Activated T-helper 1 cell treated with Interleukin-2 at 50 U/mL for 16 hours (primary cell): ENCODE results near the gene SMPX.
"Not testable (repeated sequence)": the region's sequence is repeated elsewhere in the genome, so short reads cannot be mapped to it uniquely, and the experiment has no call there.

Experiments used
- DNase-seq: peaks from one replicate; pipeline ENCODE4 v3.0.0-alpha.2; 2020; ENCODE audit warnings: low read depth

Gene SMPX

DNA sequence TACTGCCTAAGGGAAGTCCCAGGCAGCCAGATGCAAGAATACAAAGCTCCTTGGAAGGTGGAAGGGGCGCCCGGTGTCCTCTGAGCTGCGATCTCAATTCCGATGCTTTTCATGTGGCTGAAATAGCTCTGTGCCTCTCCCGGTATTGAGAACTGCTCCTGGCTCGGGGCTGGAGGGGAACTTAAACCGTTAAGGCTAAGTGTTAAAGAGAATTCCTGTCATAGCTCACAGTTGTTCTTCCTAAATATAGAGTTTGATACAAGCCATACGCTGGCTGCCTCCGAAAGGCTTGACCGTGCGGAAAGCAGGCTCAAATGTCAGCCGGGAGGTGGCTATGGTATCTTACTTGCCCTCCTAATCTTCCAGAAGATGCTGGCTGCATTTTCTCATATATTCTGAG lies at the start of gene SMPX:
TSS of gene SMPX (minus strand) at position 157 of the 400 bp plus-strand sequence. CDS start 3,826 bp downstream, outside the sequence.
- no peak for DNase-seq

DNA sequence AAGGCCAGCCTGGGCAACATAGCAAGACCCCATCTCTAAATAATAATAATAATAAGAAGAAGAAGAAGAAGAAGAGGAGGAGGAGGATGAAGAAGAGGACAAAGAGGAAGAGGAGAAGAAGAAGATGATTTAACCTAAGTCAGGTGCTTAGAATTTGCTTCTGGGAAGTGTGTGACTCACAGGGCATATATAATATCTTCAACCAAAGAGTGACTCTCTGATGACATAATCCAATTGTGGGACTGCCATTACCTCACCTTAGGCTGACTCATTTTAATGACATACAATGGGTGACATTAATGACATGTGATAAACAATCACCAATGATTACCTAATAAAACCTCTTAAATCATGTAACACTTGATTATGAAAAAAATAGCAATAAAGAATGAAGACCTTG lies 48.8 kb upstream of the SMPX start:
- no peak for DNase-seq

DNA sequence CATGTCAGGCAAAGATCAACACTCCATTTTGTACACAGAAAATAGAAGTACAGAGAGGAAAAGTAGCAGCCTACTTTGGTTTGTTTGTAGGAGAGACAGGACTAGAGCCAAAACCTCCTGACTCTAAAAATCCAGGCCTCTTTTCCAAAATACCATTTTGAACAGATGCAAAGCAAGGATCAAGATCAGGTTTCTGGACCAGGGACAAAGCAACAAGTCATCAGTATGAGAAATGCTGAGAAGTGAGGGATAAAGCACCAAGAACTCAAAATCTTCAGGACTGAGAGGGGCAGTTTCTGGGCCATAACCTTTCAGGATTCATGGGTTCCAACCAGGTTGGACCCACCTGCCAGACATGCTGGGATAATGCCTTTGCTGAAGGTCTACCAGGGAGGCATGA lies 44.9 kb upstream of the SMPX start:
- no peak for DNase-seq

DNA sequence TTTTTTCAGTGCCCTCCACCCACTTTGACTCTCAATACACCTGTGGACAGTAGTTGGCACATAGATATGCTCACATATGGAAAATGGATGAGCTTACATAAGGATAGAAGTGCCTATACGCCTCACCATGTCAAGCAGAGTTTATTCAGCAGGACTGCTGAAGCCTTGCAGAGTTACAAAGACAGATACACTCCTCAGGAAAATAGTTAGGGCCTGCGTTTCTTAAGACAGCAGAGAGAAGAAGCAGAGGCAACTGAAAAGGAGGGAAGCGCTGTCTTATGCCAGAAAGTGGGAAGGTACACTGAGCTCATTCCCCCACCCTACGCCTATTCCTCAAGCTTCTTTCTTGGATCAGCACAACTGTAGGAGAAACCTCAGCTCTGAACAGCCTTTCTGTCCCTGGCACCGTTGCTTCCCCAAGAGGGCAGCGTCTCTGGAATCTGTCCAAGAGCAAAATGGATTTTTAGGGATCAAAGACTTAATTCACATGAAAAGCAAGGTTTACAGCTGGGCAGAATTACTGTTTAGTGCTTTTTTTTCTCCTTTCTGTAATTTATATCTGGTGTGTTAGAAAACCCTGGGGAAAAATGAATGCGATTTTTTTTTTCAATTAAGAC lies 44.2 kb upstream of the SMPX start:
- DNase-seq: no peak

DNA sequence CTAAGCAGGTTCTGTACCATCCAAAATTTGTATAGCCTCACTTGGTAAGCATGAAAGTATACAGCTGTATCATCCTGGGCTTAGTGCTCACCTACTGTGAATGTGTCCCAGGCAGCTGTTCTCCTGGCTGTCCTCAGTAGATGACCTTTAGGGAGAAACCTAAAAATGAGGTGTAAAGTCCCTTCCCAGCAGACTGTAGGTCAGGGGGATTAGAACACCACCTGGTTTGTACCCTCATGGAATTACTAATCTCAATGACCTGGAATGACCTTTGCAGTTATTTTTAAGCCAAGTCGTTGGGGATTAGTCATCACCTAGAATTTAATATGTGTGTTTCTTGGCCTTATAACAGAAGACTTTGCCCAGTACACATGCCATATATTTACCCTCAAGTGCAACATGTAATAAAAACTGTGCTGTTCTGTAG lies 42.4 kb upstream of the SMPX start:
- DNase-seq: no peak

DNA sequence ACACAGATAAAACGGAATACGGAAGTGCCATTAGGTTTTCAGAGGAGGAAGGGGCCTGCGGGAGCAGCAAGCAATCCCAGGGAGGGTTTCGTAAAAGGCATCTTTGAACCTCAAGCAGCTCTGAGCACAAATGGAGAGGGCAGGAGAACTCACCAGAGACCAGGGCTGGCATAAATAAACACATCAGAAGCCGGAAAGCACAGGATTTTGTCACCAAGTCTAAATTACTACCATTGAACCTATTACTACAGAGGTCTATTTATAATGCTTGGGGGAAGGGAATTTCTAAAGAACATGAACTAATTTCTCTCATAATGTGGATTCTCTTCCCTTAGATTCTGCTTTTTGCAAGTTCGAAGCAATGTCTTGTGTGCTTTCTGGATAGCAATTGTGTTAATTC lies 41.9 kb upstream of the SMPX start:
- DNase-seq: no peak

DNA sequence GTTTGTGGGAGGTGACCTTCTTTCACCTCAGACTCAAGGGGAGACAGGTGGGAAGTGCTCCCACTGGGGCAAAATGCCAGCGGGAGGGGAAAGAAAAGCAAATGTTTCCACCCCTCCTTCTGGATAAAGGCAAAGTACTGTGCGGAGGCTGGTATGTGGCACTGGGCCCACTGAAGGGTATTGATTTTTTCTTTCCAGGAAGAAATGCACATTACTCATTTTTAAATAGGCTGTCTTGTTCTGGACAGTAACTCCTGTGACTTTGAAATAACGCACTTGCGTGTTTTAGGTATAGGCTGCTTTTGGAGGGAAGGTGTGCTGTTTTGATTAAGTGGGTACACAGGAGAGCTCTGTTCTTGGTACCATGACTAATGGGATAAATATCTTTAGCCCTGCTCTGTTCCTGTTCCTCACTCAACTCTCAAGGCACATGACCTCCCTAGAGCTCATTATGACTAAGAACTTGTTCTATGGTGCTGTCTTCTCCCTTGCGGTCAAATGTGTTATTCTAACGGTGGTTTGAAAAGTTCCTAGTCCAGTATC lies 40.8 kb upstream of the SMPX start:
- DNase-seq: no peak

DNA sequence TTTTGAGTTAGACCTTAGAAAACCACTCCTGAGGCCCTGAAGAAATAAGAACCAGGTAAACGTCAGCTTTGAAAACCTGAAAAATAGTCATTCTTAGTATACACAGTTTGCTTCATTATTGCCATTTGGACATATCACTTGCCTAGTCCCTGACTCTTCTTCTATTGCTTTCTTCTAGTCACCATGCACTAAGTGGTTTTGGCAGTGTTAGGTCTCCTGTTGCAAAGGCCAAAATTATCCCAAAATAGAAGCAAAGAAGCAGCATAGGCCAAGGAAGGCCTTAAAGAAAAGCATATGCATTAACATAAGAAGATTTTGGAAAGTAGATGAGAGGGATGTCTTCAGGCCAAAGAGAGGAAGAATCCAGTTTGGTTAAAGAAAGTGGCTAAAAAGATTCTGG lies 24.1 kb upstream of the SMPX start:
- no peak for DNase-seq

DNA sequence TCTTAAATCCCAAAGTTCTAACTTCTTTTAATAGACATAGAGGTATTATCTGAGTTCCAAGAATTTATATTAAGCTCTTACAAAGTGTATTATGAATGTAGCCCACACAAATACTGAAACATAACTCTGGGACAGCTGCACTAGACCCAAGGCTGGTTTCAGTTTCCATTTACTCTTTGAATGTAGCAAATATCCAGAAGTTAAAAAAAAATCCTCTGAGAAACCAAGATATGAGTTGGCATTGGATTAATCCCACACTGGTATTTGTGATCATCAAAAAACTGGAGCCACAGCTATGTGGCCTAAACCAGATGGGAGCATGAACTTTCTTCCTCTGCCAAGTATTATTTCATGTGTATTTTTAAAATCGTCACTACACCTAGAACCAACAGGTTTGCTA lies 23.6 kb upstream of the SMPX start:
- DNase-seq: no peak

DNA sequence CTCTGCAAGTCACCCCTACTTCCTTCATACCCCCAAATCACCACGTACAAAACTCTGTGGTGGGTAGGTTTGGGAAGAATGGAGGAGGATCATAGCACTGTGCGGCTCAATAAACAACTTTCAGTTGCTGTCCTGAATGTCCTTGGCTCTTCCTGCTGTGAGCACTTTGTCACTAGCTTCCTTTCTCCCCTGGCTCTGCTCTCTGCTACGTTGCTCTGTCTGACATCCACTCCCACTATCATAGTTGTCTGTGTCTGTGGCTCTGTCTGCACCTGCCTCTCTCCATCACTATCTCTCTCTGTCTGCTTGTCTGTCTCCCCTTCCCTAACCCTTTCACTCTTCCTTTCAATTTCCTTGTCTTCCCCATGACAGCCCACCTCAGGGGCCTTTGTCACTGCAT lies 21.2 kb upstream of the SMPX start:
- no peak for DNase-seq

DNA sequence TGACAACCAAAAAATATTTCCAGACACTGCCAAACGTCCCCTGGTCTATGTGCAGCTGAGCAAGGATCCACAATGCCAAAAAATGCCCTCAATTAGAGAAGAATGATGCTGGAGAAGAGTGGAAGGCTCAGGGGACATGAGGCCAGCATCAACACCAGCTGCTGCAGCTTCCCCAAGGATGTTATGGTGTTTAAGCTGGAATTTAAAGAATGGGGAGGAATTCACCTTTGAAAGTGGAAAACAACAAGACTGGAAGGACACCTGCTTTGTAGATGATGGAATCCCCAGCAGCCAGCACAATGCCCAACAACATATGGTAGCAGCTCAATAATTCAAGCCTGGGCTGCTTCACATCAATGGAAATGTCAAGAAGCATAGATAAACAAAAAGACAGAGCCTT lies 20.3 kb upstream of the SMPX start:
- no peak for DNase-seq

DNA sequence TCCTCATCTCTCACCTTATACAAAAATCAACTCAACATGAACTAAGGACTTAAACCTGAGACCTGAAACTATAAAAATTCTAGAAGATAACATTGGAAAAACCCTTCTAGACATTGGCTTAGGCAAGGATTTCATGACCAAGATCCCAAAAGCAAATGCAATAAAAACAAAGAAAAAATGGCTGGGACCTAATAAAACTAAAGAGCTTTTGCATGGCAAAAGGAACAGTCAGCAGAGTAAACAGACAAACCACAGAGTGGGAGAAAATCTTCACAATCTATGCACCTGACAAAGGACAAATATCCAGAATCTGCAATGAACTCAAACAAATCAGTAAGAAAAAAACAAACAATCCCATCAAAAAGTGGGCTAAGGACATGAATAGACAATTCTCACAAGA lies 17.2 kb upstream of the SMPX start:
- DNase-seq: not testable (repeated sequence)

DNA sequence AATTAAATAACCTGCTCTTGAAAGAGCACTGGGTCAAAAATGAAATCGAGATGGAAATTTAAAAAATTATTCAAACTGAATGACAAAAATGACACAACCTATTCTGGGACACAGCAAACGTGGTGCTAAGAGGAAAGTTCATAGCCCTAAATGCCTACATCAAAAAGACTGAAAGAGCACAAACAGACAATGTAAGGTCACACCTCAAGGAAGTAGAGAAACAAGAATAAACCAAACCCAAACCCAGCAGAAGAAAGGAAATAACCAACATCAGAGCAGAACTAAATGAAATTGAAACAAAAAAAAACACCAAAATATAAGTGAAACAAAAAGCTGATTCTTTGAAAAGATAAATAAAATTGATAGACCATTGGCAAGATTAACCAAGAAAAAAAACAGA lies 15.1 kb upstream of the SMPX start:
- DNase-seq: not testable (repeated sequence)

DNA sequence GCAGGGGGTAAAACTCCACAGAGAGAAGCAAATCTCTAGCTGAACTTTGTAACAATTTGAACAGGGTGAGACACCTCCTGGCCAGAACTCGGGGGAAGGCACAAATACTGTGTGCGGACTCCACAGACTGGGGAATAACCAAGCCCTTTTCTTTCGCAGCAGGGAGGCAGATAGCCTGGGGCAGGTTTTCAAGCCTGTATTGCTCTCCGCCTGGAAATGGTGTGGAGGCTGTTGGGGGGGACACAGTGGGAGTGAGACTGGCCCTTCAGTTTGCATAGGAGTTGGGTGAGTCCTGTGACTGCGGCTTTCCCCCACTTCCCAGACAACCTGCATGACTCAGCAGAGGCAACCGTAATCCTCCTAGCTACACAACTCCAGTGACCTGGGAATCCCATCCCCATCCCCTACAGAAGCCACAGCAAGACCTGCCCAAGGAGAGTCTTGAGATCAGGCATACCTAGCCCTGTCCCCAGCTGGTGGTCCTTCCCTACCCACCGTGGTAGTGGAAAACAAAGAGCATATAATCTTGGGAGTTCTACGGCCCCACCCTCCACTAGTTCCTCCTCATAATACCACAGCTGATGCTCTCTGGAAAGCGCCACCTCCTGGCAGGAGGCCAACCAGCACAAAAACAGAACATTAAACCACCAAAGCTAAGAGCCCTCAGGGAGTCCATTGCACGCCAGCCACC lies 12.9 kb upstream of the SMPX start:
- DNase-seq: no peak

DNA sequence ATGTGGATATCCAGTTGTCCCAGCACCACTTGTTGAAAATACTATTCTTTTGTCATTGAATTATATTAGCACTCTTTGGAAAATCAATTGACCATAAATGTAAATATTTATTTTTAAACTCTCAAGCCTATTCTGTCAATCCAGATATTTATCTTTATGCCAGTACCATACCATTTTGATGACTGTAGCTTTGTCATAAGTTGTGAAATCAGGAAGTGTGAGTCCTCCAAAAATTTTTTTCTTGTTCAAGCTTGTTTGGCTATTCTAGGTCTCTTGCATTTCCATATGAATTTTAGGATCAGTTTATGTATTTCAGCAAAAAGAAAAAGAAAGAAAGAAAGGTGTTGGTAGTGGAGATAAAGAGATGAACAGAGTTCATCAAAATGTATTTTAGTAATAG lies 8.2 kb upstream of the SMPX start:
- DNase-seq: no peak

DNA sequence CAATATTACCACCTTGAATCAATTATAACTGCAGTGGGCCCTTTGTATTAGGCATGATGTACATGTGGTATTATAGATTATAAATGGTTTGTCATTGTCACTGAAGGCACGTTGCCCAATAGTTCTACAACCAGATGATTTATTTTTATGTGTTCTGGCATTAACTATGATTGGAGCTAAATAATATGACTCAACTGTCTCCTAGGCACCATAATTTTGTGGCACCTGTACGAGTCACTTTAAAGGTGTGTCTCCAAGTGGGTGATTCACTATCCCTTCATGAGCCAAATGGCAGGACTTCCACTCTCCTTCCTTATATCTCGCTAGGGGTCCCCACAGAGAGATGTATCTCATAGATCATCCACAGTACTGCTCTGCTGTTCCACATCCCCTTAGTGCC lies 6.1 kb upstream of the SMPX start:
- DNase-seq: no peak

DNA sequence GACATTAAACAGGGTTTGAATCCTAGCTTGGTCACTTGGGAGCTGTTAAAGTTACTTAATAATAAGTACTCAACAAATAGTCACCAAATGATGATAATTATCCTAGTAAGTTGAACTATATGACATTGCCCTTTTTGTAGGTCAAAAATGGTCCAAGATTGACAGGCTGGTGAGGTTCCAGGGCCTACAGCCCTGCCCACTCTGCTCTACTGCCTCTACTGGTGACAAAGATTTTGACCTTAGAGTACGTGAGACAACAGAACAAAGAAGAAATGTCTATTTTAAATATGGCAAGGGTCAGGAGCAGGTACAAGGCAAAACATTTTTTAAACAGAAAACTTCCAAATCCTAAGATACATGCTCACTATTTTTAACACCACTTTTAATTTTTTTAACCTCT lies 572 bp upstream of the SMPX start:
- DNase-seq: no peak

DNA sequence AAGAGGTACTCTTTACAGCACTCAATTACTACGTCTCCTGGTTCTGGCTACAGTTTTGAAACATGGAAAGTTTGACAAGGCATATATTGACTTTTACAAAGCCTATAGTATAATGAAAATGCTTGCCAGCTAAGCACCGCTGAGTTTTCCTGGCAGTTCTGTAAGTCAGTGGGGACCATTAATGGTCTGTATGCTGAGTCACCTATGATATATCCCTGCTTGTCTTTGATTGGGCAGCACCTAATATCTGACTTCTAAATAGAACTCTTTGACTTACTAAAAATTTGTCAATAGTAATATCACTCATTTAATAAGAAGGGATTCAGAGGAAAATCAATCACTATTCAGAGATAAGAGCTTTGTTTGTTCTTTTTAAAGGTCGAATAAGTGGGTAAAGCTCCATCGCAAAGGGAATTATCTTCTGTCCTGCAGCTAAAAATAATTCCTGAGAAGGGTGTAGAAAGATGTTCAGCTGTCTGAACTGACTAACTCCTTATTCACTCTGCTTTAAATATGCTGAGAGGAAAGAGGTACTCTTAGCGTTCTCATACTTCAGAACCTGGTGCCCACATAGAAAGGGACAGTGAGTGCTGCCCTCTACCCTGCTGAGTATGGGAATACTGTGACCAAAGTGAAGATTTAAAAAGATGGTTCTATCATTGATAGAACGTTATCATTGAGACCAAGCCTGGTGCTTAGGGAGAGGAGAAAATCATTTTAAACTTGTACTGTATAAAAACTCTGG lies 959 bp downstream of the SMPX start:
- no peak for DNase-seq

DNA sequence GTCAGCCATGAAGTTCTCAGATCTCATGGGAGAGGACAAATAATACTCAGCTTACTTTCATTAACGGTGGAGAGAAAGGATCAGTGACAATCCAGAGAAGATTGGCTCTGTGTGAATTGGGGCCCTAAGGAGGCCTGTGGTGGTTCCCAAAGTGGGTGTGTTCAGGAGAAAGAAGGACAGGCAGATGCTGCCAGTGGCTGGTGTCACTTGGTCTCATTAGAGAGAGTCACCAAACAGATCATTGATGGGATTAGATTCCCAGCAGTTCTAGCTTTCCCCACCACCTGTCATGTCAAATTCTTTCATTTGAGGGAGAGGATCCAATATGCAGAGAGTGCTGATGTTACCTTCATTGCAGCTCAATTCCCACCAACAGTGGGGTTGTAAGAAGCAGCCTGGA lies 8.0 kb downstream of the SMPX start:
- no peak for DNase-seq

DNA sequence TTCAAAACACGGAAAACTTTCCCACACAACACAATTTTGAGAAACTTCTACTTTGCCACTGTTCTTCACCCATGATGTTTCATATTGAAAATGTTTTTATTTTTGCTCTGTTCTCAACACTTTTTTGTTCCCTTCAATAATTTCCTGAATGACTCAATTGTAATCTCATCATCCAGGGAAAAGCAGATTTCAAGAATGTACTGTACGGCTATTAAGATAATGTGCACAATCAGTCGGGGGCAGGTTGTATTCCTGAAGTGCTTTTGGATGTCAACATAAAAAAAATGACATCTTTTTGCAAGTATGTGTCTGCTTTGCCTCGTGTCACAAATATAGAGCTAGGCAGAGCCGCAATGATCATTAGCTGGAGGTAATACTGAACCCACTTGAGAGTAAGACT lies 9.7 kb downstream of the SMPX start:
- DNase-seq: no peak

DNA sequence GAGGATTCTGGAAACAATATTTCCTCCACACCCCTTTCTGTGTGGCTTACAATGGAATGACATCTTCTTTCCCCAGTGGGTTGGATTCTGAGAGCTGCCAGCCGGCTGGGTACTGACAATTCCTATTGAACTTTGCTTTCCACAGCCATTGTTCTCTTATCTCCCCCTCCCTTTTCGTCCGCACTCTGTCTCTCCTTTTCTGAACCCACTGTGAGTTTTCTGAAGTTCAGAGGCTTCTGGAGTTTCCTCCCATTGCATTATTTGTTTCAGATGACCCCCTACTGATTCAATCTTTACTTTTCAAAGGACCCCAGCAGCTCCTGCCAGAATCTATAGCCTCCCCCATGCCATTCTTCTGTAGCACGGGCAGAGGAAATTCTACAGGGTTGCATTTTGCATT lies 10.4 kb downstream of the SMPX start:
- DNase-seq: no peak

DNA sequence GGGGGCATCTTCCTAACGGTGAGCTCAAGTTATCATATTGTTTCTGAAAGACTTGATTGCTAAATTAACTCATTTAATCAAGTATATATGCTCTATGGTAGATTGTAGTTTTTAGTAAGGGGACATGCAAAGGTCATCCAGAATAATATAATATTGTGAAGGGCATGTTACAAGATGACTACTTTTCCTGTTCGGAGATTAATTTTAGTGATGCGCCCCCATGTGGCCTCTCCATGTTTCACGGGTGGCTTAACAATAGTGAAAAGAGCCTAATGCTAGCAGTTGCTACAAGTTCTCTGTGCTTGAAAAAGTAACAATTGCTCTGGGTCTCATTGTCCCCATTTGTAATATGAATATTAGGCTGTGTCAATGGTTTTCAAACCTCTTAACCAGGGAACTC lies 12.2 kb downstream of the SMPX start:
- DNase-seq: no peak

DNA sequence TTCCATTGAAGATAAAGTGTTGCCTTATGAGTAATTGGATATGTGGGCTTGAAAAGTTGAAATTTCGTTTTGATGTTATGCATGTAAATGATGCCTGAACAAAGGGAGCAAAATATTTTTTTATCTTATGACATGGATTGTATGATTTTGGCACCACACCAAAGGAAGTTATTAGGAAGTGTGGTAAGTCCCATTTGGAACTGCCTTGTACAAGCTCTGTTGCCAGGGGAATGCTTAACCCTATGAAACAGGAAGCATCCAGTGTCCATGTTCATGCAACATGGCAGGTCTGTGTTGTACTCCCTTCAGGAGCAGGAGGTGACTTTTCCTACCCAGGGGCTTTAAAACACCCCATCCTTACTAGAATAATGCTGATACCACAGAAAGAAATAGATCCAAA lies 13.2 kb downstream of the SMPX start:
- no peak for DNase-seq
